Loucy (cell line): ENCODE results near the gene GRPEL1.

ENCODE experiments used
- CTCF ChIP-seq: fragments of 200-600 bp; sonication (generic); conservative IDR thresholded peaks from 2 replicates; pipeline ENCODE4 v1.5.1; 2014; ENCODE audit warnings: mild to moderate bottlenecking, antibody characterized with exemption, low read length
- EZH2phosphoT487 ChIP-seq: fragments of 200-600 bp; IDR thresholded peaks from 2 replicates; pipeline ENCODE4 v1.6.1; 2018; ENCODE audit warnings: antibody characterized with exemption, mild to moderate bottlenecking, moderate library complexity, borderline replicate concordance

- no peak for TF ChIP-seq CTCF
- TF ChIP-seq EZH2phosphoT487: no peak
Measured at GRCh38 chr4:7116705-7117104, 48.8 kb upstream of the GRPEL1 start.
